Natural killer cell (primary cell): ENCODE results near the gene CCDC144A. TPM values are rescaled to one million over a fixed set of nuclear protein-coding genes. Genes with fewer than 3 reads are reported as not detected.
A peak's percentile ranks its signal among the peaks of the same experiment; 100 is the strongest.
"Not testable (repeated sequence)": the region's sequence is repeated elsewhere in the genome, so short reads cannot be mapped to it uniquely, and the experiment has no call there.

ENCODE experiments used
- ATAC-seq, 3 donors: fragments of 150-1000 bp in 2 of 3; fragments of 200-7000 bp in 1 of 3; cut with Tn5 transposase; 1 replicate in 1 of 3; 2 replicates in 2 of 3; pipeline ENCODE4 v1.10.0; 2021; ENCODE audit warnings: mild to moderate bottlenecking in 2 of 3, moderate library complexity in 2 of 3
- DNase-seq, 2 donors: peaks; one replicate each; pipeline versions ENCODE4 v3.0.0 to v3.0.0-alpha.2; 2013 to 2021; ENCODE audit warnings: mixed read lengths in 1 of 2
- H3K27ac ChIP-seq: one replicate; pipeline ENCODE4 v1.5.1; 2013; ENCODE audit warnings: mild to moderate bottlenecking, low read length
- H3K27me3 ChIP-seq: one replicate; pipeline ENCODE4 v1.6.1; 2013; ENCODE audit warnings: low read length; ENCODE audit not compliant: control insufficient read depth, insufficient read depth
- H3K36me3 ChIP-seq: one replicate; pipeline ENCODE4 v1.6.1; 2013; ENCODE audit warnings: low read length; ENCODE audit not compliant: control insufficient read depth, insufficient read depth
- H3K4me1 ChIP-seq: one replicate; pipeline ENCODE4 v1.6.1; 2013; ENCODE audit warnings: low read length; ENCODE audit not compliant: control insufficient read depth, insufficient read depth
- H3K4me3 ChIP-seq: one replicate; pipeline ENCODE4 v1.5.1; 2013; ENCODE audit warnings: low read length
- H3K9me3 ChIP-seq: one replicate; pipeline ENCODE4 v1.6.1; 2013; ENCODE audit warnings: low read length; ENCODE audit not compliant: control insufficient read depth, insufficient read depth
- H3K27ac Mint-ChIP-seq, 2 donors: one replicate each; pipeline ENCODE4 v1.8.0; 2022; ENCODE audit warnings: mild to moderate bottlenecking in 2 of 2, mixed read lengths in 2 of 2, moderate library complexity in 1 of 2
- H3K27me3 Mint-ChIP-seq, 2 donors: one replicate each; pipeline ENCODE4 v1.8.0; 2022; ENCODE audit warnings: low read depth in 2 of 2, mixed read lengths in 2 of 2
- H3K36me3 Mint-ChIP-seq: one replicate; pipeline ENCODE4 v1.8.0; 2022; ENCODE audit warnings: mixed read lengths
- H3K4me1 Mint-ChIP-seq, 2 donors: one replicate each; pipeline ENCODE4 v1.8.0; 2022; ENCODE audit warnings: mixed read lengths in 2 of 2
- H3K4me3 Mint-ChIP-seq: one replicate; pipeline ENCODE4 v1.8.0; 2022; ENCODE audit warnings: mild to moderate bottlenecking, moderate library complexity, mixed read lengths
- H3K9me3 Mint-ChIP-seq, 2 donors: one replicate each; pipeline ENCODE4 v1.8.0; 2022; ENCODE audit warnings: mixed read lengths in 2 of 2
- WGBS: methylation state at CpG from one replicate; pipeline ENCODE4 v1.1.7; 2013; ENCODE audit warnings: missing lambda C conversion rate; ENCODE audit not compliant: insufficient coverage; 5-methylcytosine and 5-hydroxymethylcytosine counted together
- intact Hi-C: fragments of 100-400 bp; cut with micrococcal nuclease; formaldehyde crosslinking; loops from one replicate; pipeline ENCODE4 v1.14.2; 2022
- total RNA-seq, 4 donors: library from RNA; stranded (reverse); fragments of 120-200 nt in 1 of 4; gene quantifications; one replicate each; pipeline versions ENCODE4 v1.2.3 to v1.2.4, GENCODE V29; 2013 to 2022
- TF ChIP-seq, protein P1 (sequence below): fragments of 200-600 bp; IDR thresholded peaks from one replicate; pipeline ENCODE4 v1.8.0; 2022; ENCODE audit warnings: antibody characterized with exemption

CCDC144A gene
- total RNA-seq, 3 donors from 2014 or later (not counting 1 experiment from before 2014, with no cell fraction given) = 2.4 to 12.4 (median 4.5) TPM

DNA sequence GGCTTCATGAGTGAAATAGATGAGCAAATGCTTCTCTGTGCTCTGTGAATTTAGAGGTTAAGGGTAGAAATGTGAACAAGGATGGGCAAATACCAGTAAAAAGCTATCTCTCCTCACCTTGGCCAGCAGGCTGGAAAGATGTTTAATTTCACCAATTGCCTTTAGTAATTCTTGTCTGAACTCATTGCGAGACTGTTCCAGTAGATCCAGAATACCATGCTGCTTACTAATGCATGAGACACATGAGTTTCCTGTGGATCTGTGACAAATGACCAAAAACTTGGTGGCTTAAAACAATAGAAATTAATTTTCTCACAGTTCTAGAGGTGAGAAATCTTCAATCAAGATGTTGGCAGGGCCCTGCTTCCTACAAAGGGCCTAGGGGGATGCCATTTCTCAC is 27.1 kb upstream of the CCDC144A start:
- WGBS = 82% methylated on average over 1 of the region's 1 CpG
- H3K4me1 ChIP-seq = peaks cover 13% of the 10 kb centered on the region
- H3K27me3 ChIP-seq = peaks cover 5% of the 10 kb centered on the region
- TF ChIP-seq, protein P1, sequence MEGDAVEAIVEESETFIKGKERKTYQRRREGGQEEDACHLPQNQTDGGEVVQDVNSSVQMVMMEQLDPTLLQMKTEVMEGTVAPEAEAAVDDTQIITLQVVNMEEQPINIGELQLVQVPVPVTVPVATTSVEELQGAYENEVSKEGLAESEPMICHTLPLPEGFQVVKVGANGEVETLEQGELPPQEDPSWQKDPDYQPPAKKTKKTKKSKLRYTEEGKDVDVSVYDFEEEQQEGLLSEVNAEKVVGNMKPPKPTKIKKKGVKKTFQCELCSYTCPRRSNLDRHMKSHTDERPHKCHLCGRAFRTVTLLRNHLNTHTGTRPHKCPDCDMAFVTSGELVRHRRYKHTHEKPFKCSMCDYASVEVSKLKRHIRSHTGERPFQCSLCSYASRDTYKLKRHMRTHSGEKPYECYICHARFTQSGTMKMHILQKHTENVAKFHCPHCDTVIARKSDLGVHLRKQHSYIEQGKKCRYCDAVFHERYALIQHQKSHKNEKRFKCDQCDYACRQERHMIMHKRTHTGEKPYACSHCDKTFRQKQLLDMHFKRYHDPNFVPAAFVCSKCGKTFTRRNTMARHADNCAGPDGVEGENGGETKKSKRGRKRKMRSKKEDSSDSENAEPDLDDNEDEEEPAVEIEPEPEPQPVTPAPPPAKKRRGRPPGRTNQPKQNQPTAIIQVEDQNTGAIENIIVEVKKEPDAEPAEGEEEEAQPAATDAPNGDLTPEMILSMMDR = no peak
- Mint-ChIP-seq H3K4me1 (peaks cover 0 to 5% of the 10 kb centered on the region in 2 donors), H3K4me3 (no peak overlapping the region), H3K36me3 (no peaks in the 10 kb centered on the region), H3K9me3 (no peaks in the 10 kb centered on the region), H3K27me3 (peaks cover 14 to 33% of the 10 kb centered on the region in 2 donors), H3K27ac (no peak overlapping the region)
- no peak for DNase-seq
- no peaks in the 10 kb centered on the region for H3K36me3 ChIP-seq
- intact Hi-C loops = no loop called here
- peak in 1 of 3 donors; percentile 76 for ATAC-seq
- no peak overlapping the region for H3K27ac ChIP-seq
- no peak overlapping the region for H3K4me3 ChIP-seq
- H3K9me3 ChIP-seq = no peaks in the 10 kb centered on the region

GRCh38 chr17:16666553-16666906 is 23.5 kb upstream of the CCDC144A start:
- peaks cover 24% of the 10 kb centered on the region in 2 donors for H3K27me3 Mint-ChIP-seq
- H3K36me3 ChIP-seq, H3K4me1 Mint-ChIP-seq, H3K4me3 Mint-ChIP-seq, H3K27ac ChIP-seq, DNase-seq, H3K4me3 ChIP-seq, H3K36me3 Mint-ChIP-seq, H3K9me3 ChIP-seq, H3K27ac Mint-ChIP-seq, H3K9me3 Mint-ChIP-seq, intact Hi-C loops: not testable (repeated sequence)
- Histone ChIP-seq H3K27me3 (peaks cover 11% of the 10 kb centered on the region), H3K4me1 (peaks cover 13% of the 10 kb centered on the region)
- ATAC-seq = peak in 1 of 3 donors; percentile 10
- 41% methylated on average over 22 of the region's 24 CpGs for WGBS

DNA sequence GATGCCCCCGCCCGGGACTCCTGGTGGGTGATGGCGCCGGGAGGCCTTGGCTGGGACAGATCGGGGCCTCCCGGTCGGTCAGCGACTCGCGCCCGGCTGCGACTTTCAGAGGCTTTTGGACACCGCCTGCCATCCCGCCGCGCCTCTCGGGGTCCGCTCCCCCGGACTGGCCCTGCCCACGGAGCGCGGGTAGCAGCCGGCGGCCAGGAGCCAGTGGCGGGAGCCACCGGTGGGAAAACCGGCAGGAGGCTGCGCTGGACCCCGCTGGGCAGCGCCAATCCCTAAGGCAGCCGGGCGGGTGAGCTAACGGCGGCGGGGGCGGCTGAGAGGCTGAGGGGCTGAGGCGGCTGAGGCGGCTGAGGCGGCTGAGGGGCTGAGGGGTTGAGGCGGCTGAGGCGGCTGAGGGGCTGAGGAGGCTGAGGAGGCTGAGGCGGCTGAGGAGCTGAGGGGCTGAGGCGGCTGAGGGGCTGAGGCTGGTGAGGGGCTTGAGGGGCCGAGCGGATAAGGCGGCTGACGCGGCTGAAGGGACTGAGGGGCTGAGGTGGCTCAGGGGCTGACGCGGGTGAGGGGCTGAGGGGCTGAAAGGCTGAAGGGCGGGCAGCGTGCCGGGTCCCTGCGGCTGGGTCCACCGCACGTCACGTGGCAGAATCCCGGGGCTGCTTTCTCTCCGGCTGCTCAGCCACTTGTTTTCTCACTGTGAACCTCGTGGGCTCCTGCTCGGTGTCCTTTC is 23.0 kb upstream of the CCDC144A start:
- H3K27ac Mint-ChIP-seq, H3K27ac ChIP-seq: not testable (repeated sequence)
- WGBS = 3% methylated on average over 59 of the region's 61 CpGs

GRCh38 chr17:16676676-16677268 is 13.3 kb upstream of the CCDC144A start:
- intact Hi-C loops = no loop called here
- Mint-ChIP-seq H3K36me3 (no peaks in the 10 kb centered on the region), H3K4me1 (no peaks in the 10 kb centered on the region), H3K27ac (no peak overlapping the region), H3K4me3 (no peak overlapping the region), H3K27me3 (peaks cover 10 to 31% of the 10 kb centered on the region in 2 donors), H3K9me3 (no peaks in the 10 kb centered on the region)
- DNase-seq = no peak
- Histone ChIP-seq H3K9me3 (no peaks in the 10 kb centered on the region), H3K4me1 (no peaks in the 10 kb centered on the region), H3K4me3 (no peak overlapping the region), H3K27me3 (peaks cover 4% of the 10 kb centered on the region), H3K27ac (no peak overlapping the region), H3K36me3 (no peaks in the 10 kb centered on the region)
- TF ChIP-seq, protein P1 = no peak
- ATAC-seq = no peak
- 83% methylated on average over 5 of the region's 6 CpGs for WGBS

More for the DNA sequence above, 23.0 kb upstream of the CCDC144A start:
- H3K36me3 Mint-ChIP-seq, H3K9me3 Mint-ChIP-seq, H3K4me3 ChIP-seq, H3K4me1 Mint-ChIP-seq, H3K9me3 ChIP-seq, intact Hi-C loops, H3K36me3 ChIP-seq: not testable (repeated sequence)
- H3K27me3 ChIP-seq = peaks cover 14% of the 10 kb centered on the region
- peaks cover 27% of the 10 kb centered on the region in 2 donors for H3K27me3 Mint-ChIP-seq
- H3K4me3 Mint-ChIP-seq = peak overlapping the region; percentile 77
- peaks cover 13% of the 10 kb centered on the region for H3K4me1 ChIP-seq
- peak; percentile 29 to 67 (median 35) for ATAC-seq
- DNase-seq = peak in 1 of 2 donors; percentile 31

- H3K27me3 Mint-ChIP-seq = peaks cover 29 to 45% of the 10 kb centered on the region in 2 donors
- H3K4me1 ChIP-seq, H3K4me1 Mint-ChIP-seq, DNase-seq, H3K4me3 Mint-ChIP-seq, H3K36me3 Mint-ChIP-seq, H3K27ac ChIP-seq, ATAC-seq, H3K4me3 ChIP-seq, intact Hi-C loops, H3K36me3 ChIP-seq, H3K9me3 Mint-ChIP-seq, H3K27me3 ChIP-seq, H3K27ac Mint-ChIP-seq, H3K9me3 ChIP-seq: not testable (repeated sequence)
- 62% methylated on average over 44 of the region's 44 CpGs for WGBS
Measured at GRCh38 chr17:16683290-16684138, 6.5 kb upstream of the CCDC144A start.

DNA sequence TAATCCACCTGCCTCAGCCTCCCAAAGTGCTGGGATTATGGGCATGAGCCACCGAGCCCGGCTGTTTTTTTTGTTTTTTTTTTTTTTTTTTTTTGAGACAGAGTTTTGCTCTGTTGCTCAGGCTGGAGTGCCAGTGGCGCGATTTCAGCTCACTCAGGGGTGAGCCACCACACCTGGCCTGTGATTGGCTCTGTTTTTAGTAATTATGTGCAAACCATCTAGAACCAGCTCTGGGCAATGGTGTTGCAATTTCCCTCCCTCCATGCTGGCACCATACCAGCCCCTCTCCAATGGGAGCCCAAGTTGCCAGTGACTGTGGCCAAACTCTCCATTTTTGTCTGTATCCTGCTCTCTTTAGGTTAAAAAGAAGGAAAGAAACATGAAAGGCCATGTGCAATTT is 4.0 kb upstream of the CCDC144A start:
- ATAC-seq, H3K4me1 ChIP-seq, DNase-seq, H3K27me3 ChIP-seq, H3K9me3 Mint-ChIP-seq, H3K27ac ChIP-seq, H3K36me3 Mint-ChIP-seq, H3K27ac Mint-ChIP-seq, H3K36me3 ChIP-seq, H3K9me3 ChIP-seq, intact Hi-C loops, H3K4me3 ChIP-seq, H3K4me3 Mint-ChIP-seq: not testable (repeated sequence)
- H3K4me1 Mint-ChIP-seq = peaks cover 0 to 10% of the 10 kb centered on the region in 2 donors
- 100% methylated on average over 4 of the region's 4 CpGs for WGBS
- H3K27me3 Mint-ChIP-seq = peaks cover 27 to 37% of the 10 kb centered on the region in 2 donors
